ENCODE results near the gene ERC2. TPM values are rescaled to one million over a fixed set of nuclear protein-coding genes. Genes with fewer than 3 reads are reported as not detected.

The ERC2 gene
- total RNA-seq, 1 donor from 2014 or later: under 0.01 TPM

- Histone ChIP-seq H3K27me3 (ENCODE audit: control insufficient read depth, insufficient read depth, low read length) (no peaks in the 10 kb centered on the region), H3K36me3 (ENCODE audit: control insufficient read depth, insufficient read depth, low read length) (no peaks in the 10 kb centered on the region), H3K4me3 (ENCODE audit: low read depth, low read length) (no peak overlapping the region)
- TF ChIP-seq, protein P1, sequence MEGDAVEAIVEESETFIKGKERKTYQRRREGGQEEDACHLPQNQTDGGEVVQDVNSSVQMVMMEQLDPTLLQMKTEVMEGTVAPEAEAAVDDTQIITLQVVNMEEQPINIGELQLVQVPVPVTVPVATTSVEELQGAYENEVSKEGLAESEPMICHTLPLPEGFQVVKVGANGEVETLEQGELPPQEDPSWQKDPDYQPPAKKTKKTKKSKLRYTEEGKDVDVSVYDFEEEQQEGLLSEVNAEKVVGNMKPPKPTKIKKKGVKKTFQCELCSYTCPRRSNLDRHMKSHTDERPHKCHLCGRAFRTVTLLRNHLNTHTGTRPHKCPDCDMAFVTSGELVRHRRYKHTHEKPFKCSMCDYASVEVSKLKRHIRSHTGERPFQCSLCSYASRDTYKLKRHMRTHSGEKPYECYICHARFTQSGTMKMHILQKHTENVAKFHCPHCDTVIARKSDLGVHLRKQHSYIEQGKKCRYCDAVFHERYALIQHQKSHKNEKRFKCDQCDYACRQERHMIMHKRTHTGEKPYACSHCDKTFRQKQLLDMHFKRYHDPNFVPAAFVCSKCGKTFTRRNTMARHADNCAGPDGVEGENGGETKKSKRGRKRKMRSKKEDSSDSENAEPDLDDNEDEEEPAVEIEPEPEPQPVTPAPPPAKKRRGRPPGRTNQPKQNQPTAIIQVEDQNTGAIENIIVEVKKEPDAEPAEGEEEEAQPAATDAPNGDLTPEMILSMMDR (IDR thresholded peaks at IDR 0.05; ENCODE audit: insufficient read depth, low read length, severe bottlenecking): no peak
- FAIRE-seq (no peak), DNase-seq (ENCODE audit: low read depth) (peak; percentile 32)
Observed at GRCh38 chr3:55828712-55829111, 639.6 kb downstream of the ERC2 start.

DNA sequence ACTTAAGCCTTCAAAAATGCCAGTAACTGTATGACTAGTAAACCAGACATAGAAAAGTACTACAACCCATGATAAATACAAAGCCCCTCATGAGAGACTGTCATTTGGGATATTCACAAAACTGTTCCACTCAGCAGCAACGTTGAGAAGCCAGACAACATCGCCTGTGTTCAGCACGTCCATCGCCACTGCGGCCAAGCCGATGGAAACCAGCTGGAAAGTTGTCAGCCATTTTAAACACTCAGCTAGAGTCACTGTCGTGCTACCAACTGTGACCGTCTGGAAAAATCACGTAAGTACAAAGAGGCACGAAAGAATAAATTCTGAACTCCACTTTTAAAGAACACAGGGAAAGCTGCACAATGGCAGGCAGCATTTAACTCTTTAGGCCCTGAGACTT, 640.5 kb downstream of the ERC2 start:
- DNase-seq (ENCODE audit: low read depth): no peak
- no peaks in the 10 kb centered on the region for H3K27me3 ChIP-seq (ENCODE audit: control insufficient read depth, insufficient read depth, low read length)
- no peak for FAIRE-seq
- TF ChIP-seq, protein P1 (IDR thresholded peaks at IDR 0.05; ENCODE audit: insufficient read depth, low read length, severe bottlenecking): no peak
- no peaks in the 10 kb centered on the region for H3K36me3 ChIP-seq (ENCODE audit: control insufficient read depth, insufficient read depth, low read length)
- H3K4me3 ChIP-seq (ENCODE audit: low read depth, low read length): no peak overlapping the region

DNA sequence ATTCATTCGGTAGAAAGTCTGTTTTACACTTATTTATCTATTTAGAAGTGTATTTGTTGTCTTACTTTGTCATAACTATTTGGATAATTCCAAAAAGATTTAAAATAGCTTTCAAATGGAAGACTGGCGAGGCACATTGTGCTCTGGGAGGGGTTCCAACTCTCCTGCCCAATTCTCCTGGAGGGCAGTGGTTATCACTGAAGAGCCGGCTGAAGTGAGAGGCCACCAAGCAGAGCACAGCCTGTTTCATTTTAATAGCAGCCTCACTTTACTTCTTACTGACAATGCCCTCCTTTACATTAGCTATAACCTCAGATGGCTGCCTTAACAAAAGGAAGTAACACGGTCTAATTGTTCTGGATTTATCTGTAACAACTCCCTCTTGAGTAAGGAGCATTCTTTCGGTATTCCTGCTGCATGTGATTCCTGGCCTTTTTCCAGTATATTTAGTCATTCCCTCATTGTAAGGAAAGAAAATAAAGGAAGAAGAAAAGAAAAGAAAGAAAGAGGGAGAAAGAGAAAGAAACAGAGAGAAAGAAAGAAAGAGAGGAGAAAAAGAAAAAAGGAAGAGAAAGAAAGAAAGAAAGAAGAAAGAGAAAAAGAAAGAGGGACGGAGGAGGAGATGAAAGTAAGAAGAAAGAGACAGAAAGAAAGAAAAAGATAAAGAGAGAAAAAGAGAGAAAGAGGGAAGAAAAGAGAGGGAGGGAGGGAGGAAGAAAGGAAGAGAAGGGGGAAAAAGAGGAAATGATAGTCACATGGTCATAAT, 641.4 kb downstream of the ERC2 start:
- TF ChIP-seq, protein P1 (IDR thresholded peaks at IDR 0.05; ENCODE audit: insufficient read depth, low read length, severe bottlenecking): no peak
- FAIRE-seq (no peak), DNase-seq (ENCODE audit: low read depth) (peak; percentile 27)
- Histone ChIP-seq H3K36me3 (ENCODE audit: control insufficient read depth, insufficient read depth, low read length) (no peaks in the 10 kb centered on the region), H3K4me3 (ENCODE audit: low read depth, low read length) (no peak overlapping the region), H3K27me3 (ENCODE audit: control insufficient read depth, insufficient read depth, low read length) (no peaks in the 10 kb centered on the region)

- no peak overlapping the region for H3K4me3 ChIP-seq (ENCODE audit: low read depth, low read length)
- FAIRE-seq: no peak
Observed at GRCh38 chr3:55826097-55826496, 642.2 kb downstream of the ERC2 start.

DNA sequence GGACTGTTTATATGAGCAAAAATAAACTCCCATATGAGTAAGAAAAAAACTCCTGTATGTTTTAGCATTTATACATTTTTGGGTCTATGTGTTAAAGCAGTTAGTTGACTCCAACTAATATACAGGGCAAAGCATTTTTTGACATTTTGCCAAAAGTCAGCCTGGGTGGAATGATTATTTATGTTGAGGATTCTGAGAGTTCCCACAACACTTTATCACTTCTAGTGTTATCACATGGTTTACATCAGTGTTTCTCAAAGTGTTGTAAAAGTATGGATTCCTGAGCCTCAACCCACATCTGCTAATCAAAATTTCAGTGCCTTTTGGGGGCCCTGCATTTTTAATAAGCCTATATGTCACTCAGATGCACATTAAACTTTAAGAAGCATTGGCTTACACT, 643.9 kb downstream of the ERC2 start:
- H3K36me3 ChIP-seq (ENCODE audit: control insufficient read depth, insufficient read depth, low read length): no peaks in the 10 kb centered on the region
- FAIRE-seq: no peak
- no peaks in the 10 kb centered on the region for H3K27me3 ChIP-seq (ENCODE audit: control insufficient read depth, insufficient read depth, low read length)
- H3K4me3 ChIP-seq (ENCODE audit: low read depth, low read length): no peak overlapping the region
- TF ChIP-seq, protein P1 (IDR thresholded peaks at IDR 0.05; ENCODE audit: insufficient read depth, low read length, severe bottlenecking): no peak
- DNase-seq (ENCODE audit: low read depth): no peak

More at GRCh38 chr3:55826097-55826496, 642.2 kb downstream of the ERC2 start:
- TF ChIP-seq, protein P1 (IDR thresholded peaks at IDR 0.05; ENCODE audit: insufficient read depth, low read length, severe bottlenecking): no peak
- Histone ChIP-seq H3K27me3 (ENCODE audit: control insufficient read depth, insufficient read depth, low read length) (no peaks in the 10 kb centered on the region), H3K36me3 (ENCODE audit: control insufficient read depth, insufficient read depth, low read length) (no peaks in the 10 kb centered on the region)
- no peak for DNase-seq (ENCODE audit: low read depth)

GRCh38 chr3:55823829-55824228, 644.4 kb downstream of the ERC2 start:
- no peak for FAIRE-seq
- TF ChIP-seq, protein P1 (IDR thresholded peaks at IDR 0.05; ENCODE audit: insufficient read depth, low read length, severe bottlenecking): no peak
- no peak for DNase-seq (ENCODE audit: low read depth)

More at GRCh38 chr3:55823829-55824228, 644.4 kb downstream of the ERC2 start:
- H3K27me3 ChIP-seq (ENCODE audit: control insufficient read depth, insufficient read depth, low read length): no peaks in the 10 kb centered on the region
- H3K36me3 ChIP-seq (ENCODE audit: control insufficient read depth, insufficient read depth, low read length): no peaks in the 10 kb centered on the region
- H3K4me3 ChIP-seq (ENCODE audit: low read depth, low read length): no peak overlapping the region
